HepG2 (cell line): ENCODE measurements around the gene CTNNBL1. TPM values are rescaled to one million over a fixed set of nuclear protein-coding genes. Genes with fewer than 3 reads are reported as not detected.

Source experiments
- ATF1 ChIP-seq: IDR thresholded peaks from 2 replicates; pipeline ENCODE4 v1.6.1; 2016; ENCODE audit warnings: mild to moderate bottlenecking, control low read depth
- ATF2 ChIP-seq: sonication (generic); formaldehyde crosslinking; IDR thresholded peaks from 2 replicates; pipeline ENCODE4 v1.4.0; 2020; ENCODE audit warnings: missing genetic modification reagents
- CREB3 ChIP-seq: sonication (generic); formaldehyde crosslinking; IDR thresholded peaks from 2 replicates; pipeline ENCODE4 v1.5.0; 2020; ENCODE audit warnings: missing genetic modification reagents
- GPBP1L1 ChIP-seq: sonication (generic); formaldehyde crosslinking; IDR thresholded peaks from 2 replicates; pipeline ENCODE4 v1.5.0; 2020; ENCODE audit warnings: mild to moderate bottlenecking, missing genetic modification reagents
- HHEX ChIP-seq: IDR thresholded peaks from 2 replicates; pipeline ENCODE4 v1.6.1; 2016; ENCODE audit warnings: control low read depth
- HNRNPH1 ChIP-seq: fragments of 200-400 bp; formaldehyde crosslinking; optimal IDR thresholded peaks from 2 replicates; pipeline ENCODE3; 2017; ENCODE audit warnings: mild to moderate bottlenecking, low read depth, low read length
- HNRNPK ChIP-seq: fragments of 200-400 bp; formaldehyde crosslinking; IDR thresholded peaks from 2 replicates; pipeline ENCODE4 v1.6.1; 2018; ENCODE audit warnings: low read length, low read depth, moderate library complexity, mild to moderate bottlenecking; ENCODE audit not compliant: poor library complexity, severe bottlenecking
- KDM1A ChIP-seq: IDR thresholded peaks from 2 replicates; pipeline ENCODE4 v1.6.1; 2016; ENCODE audit warnings: missing compliant biosample characterization
- KDM5A ChIP-seq: fragments of 200-600 bp; sonication (generic); IDR thresholded peaks from 2 replicates; pipeline ENCODE4 v1.7.0; 2018; ENCODE audit warnings: antibody characterized with exemption, mild to moderate bottlenecking, low read length, borderline replicate concordance
- MAX ChIP-seq: IDR thresholded peaks from 2 replicates; pipeline ENCODE4 v1.6.1; 2012; ENCODE audit warnings: inconsistent platforms
- PATZ1 ChIP-seq: sonication (generic); formaldehyde crosslinking; IDR thresholded peaks from 2 replicates; pipeline ENCODE4 v1.4.0; 2020; ENCODE audit warnings: missing genetic modification reagents
- RBAK ChIP-seq: sonication (generic); formaldehyde crosslinking; IDR thresholded peaks from 2 replicates; pipeline ENCODE4 v1.5.1; 2020; ENCODE audit warnings: mild to moderate bottlenecking, missing genetic modification reagents
- RNF219 ChIP-seq: sonication (generic); formaldehyde crosslinking; IDR thresholded peaks from 2 replicates; pipeline ENCODE4 v1.5.0; 2020; ENCODE audit warnings: mild to moderate bottlenecking, missing genetic modification reagents
- SRF ChIP-seq: IDR thresholded peaks from 2 replicates; pipeline ENCODE4 v1.6.1; 2011; ENCODE audit warnings: mild to moderate bottlenecking, low read depth, low read length, moderate library complexity
- ZBTB25 ChIP-seq: IDR thresholded peaks from 2 replicates; pipeline ENCODE4 v1.6.1; 2018; ENCODE audit warnings: missing genetic modification reagents
- ZFP82 ChIP-seq: sonication (generic); formaldehyde crosslinking; IDR thresholded peaks from 2 replicates; pipeline ENCODE4 v1.5.1; 2020; ENCODE audit warnings: mild to moderate bottlenecking, missing genetic modification reagents, borderline replicate concordance
- ZNF557 ChIP-seq: sonication (generic); formaldehyde crosslinking; IDR thresholded peaks from 2 replicates; pipeline ENCODE4 v1.4.0; 2020; ENCODE audit warnings: missing genetic modification reagents
- ZNF614 ChIP-seq: IDR thresholded peaks from 2 replicates; pipeline ENCODE4 v1.6.1; 2018; ENCODE audit warnings: missing biosample characterization, missing genetic modification reagents, inconsistent platforms, borderline replicate concordance
- ZNF672 ChIP-seq: sonication (generic); formaldehyde crosslinking; IDR thresholded peaks from 2 replicates; pipeline ENCODE4 v1.8.1; 2022; ENCODE audit warnings: missing genetic modification reagents
- ZSCAN22 ChIP-seq: sonication (generic); formaldehyde crosslinking; IDR thresholded peaks from 2 replicates; pipeline ENCODE4 v1.4.0; 2020; ENCODE audit warnings: mild to moderate bottlenecking, missing genetic modification reagents
- ZZZ3 ChIP-seq: sonication (generic); formaldehyde crosslinking; IDR thresholded peaks from 2 replicates; pipeline ENCODE4 v1.4.0; 2020; ENCODE audit warnings: missing genetic modification reagents, mild to moderate bottlenecking, borderline replicate concordance
- polyA plus RNA-seq, 8 experiments: library from polyadenylated mRNA; depleted of rRNA in 3 of 8; stranded (reverse) in 7 of 8; unstranded in 1 of 8; fragments of >200 nt; fragmentation: Illumina TruSeq in 4 of 8; extraction: Trizol in 4 of 8; gene quantifications; 2 replicates each; pipeline versions ENCODE4 v1.2.1 to v1.2.3, GENCODE V29; 2011 to 2016; ENCODE audit warnings: low read depth in 4 of 8, missing spikeins in 1 of 8, mixed read lengths in 1 of 8; ENCODE audit not compliant: insufficient read depth in 1 of 8
- total RNA-seq, 5 experiments: library from RNA; depleted of rRNA; stranded (reverse); fragments of >200 nt; fragmentation: Illumina TruSeq; extraction: Trizol; gene quantifications; 2 replicates each; pipeline ENCODE4 v1.2.3, GENCODE V29; 2016; ENCODE audit warnings: low read depth in 1 of 5

CTNNBL1 gene
- total and polyA plus RNA-seq, 2 of the 13 experiments (the other 11 are each of a cell fraction or from before 2014, with no cell fraction given), result 49.3 to 94.6 TPM

- no peak for TF ChIP-seq PATZ1 (CRISPR knock-in tag)
- no peak for TF ChIP-seq RNF219 (CRISPR knock-in tag)
- no peak for TF ChIP-seq HNRNPH1
- TF ChIP-seq ZNF614 (CRISPR knock-in tag), result no peak
- no peak for TF ChIP-seq ZBTB25
- TF ChIP-seq HNRNPK, result no peak
- 0 out of 2 replicates have a peak, but pooled peaks have one; percentile 44 for TF ChIP-seq ZZZ3 (CRISPR knock-in tag)
- no peak for TF ChIP-seq ZFP82 (CRISPR knock-in tag)
- TF ChIP-seq HHEX (CRISPR knock-in tag), result no peak
- no peak for TF ChIP-seq RBAK (CRISPR knock-in tag)
- no peak for TF ChIP-seq GPBP1L1 (CRISPR knock-in tag)
- no peak for TF ChIP-seq ZNF557
- TF ChIP-seq SRF, result no peak
- no peak for TF ChIP-seq ATF2 (CRISPR knock-in tag)
- TF ChIP-seq ATF1, result no peak
- TF ChIP-seq KDM5A, result no peak
- TF ChIP-seq ZSCAN22, result no peak
- no peak; the same call in 1 of the 2 replicates for TF ChIP-seq MAX
- no peak for TF ChIP-seq KDM1A (CRISPR knock-in tag)
- TF ChIP-seq ZNF672 (CRISPR knock-in tag), result no peak
- no peak for TF ChIP-seq CREB3 (CRISPR knock-in tag)
These were observed 187.9 kb downstream of the CTNNBL1 start (continued) for GRCh38 chr20:37881601-37882343.
